DMS114 treated with DMSO at 0.1 percent for 48 hours (cell line): ENCODE data around the gene CCDC154.

ENCODE experiments used
- DNase-seq: peaks from one replicate; lab custom pipeline; 2025; ENCODE audit not compliant: unreplicated experiment; lab: John Stamatoyannopoulos, UW

The CCDC154 gene

DNA sequence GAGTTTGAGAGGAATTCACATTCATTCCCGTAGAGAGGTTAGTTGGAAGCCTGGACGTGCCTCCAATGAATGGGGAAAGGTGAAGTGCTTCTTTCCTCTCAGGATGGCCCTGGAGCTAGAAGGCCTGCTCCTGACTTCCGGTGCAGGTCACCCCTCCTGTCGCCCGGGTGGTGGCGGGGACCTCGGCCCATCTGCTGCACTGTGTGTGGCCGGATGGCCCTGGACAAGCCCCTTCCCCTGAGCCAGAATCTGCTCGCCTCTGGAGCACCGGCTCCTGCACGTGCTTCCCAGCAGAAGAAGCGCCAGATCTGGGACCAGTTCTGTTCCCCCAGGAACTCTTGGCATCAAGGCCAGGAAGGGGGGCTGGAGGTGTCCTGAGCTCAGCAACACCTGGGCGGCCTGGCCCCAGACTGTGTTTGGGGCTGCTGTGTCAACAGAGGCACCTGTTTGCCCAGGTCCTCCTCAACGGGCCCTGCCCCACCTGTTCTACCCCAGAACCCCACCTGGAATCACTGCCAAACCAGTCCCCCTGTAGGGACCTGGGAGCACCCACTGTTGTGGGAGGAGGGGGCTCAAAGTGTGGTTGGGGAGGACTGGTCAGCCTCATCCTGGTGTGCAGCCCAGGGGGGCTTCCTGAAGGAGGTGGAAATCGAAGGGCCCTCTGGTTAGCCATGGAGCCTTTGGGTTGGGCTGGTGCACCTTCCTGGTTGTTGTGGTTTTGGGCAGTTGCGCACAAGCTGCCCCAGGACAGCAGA is 18.6 kb downstream of the CCDC154 start:
- no peak for DNase-seq

DNA sequence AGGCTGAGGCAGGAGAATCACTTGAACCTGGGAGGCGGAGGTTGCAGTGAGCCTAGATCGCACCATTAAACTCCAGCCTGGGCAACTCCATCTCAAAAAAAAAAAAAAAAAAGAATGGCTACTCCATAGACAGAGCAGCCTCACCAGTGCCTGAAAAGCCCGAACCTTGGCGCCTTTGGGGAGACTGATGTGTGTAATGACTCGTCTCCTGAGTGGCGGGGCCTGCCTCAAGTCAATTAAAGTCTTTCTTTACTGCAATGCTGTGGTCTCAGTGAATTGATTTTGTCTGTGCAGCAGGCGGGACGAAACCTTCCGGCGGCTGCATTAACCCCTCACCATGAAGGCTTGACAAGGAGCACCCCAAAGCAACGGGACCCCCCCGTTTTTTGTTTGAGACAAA is 20.3 kb downstream of the CCDC154 start:
- DNase-seq = no peak

DNA sequence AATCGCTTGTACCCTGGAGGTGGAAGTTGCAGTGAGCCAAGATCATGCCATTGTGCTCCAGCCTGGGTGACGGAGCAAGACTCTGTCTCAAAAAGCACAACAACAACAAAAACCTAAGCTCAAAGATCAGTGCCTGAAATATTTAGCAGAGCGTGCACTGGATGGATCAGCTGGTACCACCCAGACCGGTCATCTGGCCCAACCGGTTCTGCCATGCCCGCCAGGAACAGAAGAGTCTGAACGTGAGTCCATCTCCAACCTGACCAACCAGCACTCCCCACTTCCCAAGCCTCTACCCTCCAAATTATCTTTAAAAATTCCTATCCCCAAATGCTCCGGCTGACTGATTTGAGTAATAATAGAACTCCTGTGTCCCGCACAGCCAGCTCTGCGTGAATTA is 22.3 kb downstream of the CCDC154 start:
- DNase-seq = no peak

DNA sequence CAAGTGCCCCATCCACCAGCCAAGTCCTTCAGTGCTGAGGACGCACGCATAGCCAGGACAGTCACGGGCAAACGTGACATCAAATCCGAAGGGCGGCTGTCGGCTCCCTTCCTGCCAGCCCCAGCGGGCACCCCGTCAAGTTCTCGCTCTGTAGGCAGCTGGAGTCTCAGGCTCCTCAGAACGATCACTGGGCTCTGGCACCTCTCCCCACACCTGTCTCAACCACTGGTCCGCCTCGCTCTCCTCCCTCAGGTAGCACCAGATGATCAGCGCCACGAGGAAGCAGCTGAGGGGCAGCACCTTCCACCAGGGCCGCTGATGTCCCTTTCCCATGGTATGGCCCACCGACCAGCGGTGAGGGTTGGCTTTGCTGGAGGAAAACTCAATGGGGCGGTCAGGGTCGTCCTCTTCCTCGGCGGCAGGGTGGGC is 24.2 kb downstream of the CCDC154 start:
- no peak for DNase-seq

GRCh38 chr16:1416521-1416941 is 27.8 kb downstream of the CCDC154 start:
- no peak for DNase-seq

- no peak for DNase-seq
Measured at GRCh38 chr16:1414532-1415260, 29.7 kb downstream of the CCDC154 start, which contains the start of gene UNKL. Gene UNKL, minus strand, starts transcription at chr16:1414704. Its CDS starts 13 bp downstream, at chr16:1414691.

- DNase-seq = no peak
Measured at GRCh38 chr16:1413684-1414531, 30.4 kb downstream of the CCDC154 start.

GRCh38 chr16:1412847-1413246 is 31.5 kb downstream of the CCDC154 start:
- no peak for DNase-seq

DNA sequence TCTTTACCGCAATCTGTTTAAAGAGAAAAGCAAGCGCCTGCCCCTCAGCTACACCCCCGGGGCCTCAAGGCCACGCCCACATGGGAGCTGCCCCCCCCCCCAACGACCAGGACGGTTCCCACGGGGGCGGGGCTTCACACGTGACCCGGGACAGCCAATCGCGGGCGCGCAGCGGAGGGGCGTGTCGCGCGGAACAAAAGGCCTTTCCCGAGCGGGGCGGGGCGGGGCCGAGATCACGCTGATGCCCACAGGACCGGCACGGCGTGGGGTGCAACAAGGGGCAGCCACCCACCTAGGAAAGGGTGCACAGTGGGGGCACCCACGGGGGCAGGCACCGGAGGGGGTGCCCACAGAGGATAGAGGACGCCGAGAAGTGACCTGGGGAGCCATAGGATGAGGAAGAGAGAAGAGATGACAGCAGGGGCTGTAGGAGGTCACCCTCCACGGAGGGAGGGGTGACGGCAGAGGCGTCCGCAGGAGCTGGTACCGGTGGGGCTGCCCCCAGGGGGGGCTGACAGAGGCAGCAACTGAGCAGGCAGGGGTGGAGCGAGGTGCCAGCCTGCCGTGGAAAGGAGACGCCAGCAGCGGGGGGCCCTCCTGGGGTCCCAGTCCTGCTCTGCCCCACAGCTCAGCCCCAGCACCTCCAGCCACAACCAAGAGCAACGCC is 36.1 kb downstream of the CCDC154 start:
- peak; percentile 48 for DNase-seq

DNA sequence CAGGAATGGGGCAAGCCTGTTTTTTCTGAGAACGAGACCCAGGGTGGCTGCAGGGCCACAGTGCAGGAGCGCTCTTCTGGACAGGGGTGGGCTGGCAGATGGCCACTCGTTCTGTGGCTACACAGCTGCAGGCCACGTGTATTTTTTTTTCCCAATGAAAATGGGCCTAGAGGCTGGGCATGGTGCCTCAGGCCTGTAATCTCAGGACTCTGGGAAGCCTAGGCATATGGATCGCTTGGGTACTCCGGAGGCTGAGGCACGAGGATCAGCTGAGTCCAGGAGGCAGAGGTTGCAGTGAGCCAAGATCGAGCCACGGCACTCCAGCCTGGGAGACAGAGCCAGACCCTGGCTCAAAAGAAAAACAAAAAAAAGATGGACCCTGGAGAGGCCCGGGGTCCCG is 36.6 kb downstream of the CCDC154 start:
- DNase-seq = no peak

GRCh38 chr16:1403733-1404132 is 40.6 kb downstream of the CCDC154 start:
- no peak for DNase-seq

DNA sequence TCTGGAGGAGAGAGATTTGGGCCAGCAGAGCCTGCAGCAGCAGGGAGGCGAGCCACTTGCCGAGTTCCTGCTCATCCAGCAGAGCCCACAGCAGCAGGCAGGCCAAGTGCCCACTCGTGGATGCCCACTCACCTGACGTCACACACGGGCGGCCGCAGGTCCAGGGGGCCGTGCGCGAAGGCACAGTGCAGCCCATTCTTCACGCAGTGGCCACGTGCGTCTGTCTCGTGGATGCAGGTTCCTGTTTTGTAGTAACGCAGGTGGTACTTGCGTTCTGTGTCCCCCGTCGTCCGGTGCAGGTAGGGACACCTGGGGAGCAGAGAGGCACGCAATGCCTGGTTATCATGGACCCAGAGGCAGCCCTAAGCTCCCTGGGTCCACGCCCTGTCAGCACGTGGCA is 41.3 kb downstream of the CCDC154 start:
- no peak for DNase-seq

DNA sequence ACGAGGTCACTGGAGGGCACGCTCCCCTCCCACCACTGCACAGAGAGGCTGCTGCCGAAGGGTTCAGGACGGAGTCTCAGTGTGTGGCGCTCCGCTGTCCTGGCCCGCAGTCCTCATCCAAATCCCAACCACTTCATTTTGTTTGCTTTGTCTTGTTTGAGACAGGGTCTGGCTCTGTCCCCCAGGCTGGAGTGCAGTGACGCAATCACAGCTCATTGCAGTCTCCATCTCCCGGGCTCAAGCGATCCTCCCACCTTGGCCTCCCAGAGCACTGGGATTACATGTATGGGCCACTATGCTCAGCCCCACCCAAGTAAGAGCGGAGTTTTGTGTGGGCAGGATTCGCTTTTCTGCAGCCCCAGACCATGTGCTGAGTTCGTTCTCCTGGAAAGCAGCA is 42.6 kb downstream of the CCDC154 start:
- DNase-seq = no peak

DNA sequence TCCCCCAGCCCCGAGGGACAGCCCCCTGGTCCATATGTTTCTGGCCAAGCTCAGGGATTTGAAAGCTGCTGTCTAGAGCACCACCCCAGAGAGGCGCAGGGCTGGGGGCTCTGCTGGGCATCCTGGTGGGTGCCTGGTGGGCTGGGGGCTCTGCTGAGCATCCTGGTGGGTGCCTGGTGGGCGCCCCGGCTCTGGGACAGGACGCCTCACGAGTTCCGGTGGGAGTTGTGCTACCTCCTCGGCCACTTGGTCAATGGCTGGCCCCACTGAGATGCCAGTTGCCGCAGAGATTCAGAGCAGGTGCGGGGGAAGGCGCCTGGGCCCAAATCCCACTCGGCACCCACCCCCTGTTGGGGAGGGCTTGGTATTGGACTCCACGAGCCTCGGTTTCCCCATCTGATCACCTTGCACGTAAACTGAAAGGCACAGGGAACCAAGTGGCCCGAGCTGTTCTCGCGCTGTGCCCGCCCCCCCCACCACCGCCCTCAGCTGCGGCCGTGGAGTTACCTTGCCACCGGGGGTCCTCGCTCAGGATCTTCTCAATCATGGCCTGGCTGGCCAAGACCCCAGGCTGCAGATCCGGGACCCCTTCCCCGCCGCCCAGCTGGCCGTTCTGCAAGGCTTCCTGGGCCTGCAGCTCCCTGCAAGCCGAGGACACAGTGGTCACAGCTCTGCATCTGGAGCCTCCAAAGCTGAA is 43.1 kb downstream of the CCDC154 start:
- no peak for DNase-seq

DNA sequence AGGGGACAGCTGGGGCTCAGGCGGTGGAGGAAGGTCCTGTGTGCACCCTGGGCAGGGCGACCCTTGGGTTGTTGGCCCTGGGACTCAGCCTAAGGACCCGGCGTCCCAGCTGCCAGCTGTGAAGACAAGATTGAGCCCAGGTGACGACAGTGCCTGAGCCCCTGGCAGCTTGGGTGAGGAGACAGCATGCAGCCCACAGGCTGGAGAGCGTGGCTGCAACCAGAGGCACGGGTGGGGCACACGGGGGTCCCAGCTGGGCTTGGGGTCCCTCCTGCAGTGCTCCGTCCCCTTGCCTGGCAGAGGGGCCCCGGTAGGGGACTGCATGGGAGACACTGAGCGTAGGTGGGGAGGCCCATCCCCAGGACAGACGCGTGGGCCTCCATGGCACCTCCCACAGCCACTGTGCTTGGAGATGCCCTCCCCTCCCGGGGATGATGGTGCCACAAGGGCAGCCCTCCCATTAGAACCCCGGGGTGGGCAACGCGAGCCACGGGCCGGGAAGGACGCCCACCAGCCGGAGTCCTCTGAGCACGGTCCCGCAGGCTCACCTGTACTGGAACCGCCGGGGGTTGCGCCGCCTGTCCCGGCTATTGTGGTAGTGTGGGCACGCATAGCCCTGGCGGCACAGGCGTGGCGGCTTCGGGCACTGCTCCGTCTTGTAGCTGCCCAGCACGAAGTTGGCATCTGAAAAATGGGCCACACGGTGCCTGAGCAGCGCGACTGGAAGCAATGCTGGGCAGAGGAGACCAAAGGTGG is 45.4 kb downstream of the CCDC154 start:
- no peak for DNase-seq

DNA sequence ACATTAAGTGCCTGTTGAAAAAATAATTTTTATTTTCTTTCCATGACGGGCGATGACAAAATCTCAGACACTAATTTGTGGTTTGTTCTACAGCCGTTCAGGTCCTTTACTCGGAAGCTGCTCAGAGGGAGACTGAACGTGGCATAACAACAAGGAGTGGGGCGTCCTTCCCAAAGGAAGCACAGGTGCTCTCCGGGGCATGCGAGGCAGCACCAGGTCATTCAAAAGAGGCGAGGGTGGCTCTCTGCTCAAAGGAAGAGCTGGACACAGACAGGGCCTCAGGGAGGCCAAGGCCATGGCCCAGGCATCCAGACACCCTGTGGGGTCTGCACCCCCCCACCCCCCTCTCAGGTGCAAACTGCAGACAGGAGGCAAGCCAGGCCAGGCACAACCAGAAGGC is 46.0 kb downstream of the CCDC154 start:
- no peak for DNase-seq

- no peak for DNase-seq
Measured at GRCh38 chr16:1397779-1398178, 46.6 kb downstream of the CCDC154 start.

DNA sequence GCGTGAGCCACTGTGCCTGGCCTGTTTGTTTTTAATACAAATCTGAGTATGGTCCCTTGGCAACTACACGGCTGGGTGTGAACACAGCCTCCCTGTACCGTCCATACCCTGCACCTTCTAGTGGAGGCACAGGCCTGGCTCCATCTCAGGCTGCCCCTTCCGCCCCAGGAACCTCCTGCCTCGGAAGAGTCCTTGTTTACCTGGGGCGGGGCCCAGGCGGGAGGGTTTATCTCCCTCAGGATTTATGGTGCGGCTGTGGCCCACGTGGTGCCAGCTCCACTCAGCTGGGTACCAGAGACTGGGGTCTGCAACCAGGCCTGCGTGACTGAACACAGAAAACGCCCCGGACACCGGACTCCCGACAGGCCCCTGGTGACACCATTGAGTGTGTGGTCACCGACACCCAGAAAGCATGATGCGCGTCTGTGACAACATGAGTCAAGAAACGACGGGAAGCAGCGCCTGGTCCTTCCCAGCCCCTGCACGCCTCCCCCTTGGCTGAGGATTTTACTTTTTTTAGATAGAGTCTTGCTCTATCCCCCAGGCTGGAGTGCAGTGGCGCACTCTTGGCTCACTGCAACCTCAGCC is 48.8 kb downstream of the CCDC154 start:
- DNase-seq = no peak

DNA sequence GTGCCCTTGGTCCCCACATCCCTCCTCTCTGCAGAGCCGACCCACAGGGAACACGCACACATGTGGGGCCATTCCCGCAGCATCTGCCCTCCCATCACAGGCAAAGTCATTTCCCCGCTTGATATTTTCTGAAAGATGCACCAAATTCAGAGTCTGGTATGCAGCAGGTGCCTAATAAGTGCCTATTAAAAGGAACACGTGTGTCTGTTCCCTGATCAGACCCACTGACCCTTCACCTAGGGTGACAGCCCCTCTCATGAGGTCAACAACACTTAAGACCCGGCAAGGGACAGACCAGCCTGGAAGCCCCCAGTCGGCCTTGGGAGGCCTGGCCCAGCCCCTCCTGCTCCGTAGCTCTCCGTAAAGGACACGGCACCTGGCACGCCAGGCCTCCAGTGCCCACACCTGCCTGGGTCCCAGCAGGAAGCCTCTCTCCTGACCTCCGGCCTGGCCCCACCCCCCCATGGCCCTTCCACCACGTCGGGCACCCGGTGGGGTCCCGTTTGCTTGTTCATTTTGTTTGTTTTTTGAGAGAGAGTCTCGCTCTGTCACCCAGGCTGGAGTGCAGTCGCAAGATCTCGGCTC is 49.9 kb downstream of the CCDC154 start:
- no peak for DNase-seq
